Stimulated activated CD4-positive, alpha-beta T cell treated with anti-CD3 and anti-CD28 coated beads, Interleukin-1b, Interleukin-23, amount 100 ng/mL, for 1 hour (primary cell): ENCODE results near the gene GAMT.

ENCODE experiments used
- DNase-seq, 2 donors: peaks; one replicate each; pipeline ENCODE4 v3.0.0-alpha.2; 2020; ENCODE audit warnings: low read depth in 2 of 2

GAMT gene

GRCh38 chr19:1400281-1401137 is 833 bp downstream of the GAMT start:
- no peak for DNase-seq

- no peak for DNase-seq
These were observed 1.6 kb downstream of the GAMT start for GRCh38 chr19:1399745-1400144.

- DNase-seq, result no peak
These were observed 2.3 kb downstream of the GAMT start for GRCh38 chr19:1399079-1399478.

GRCh38 chr19:1397838-1398237 is 3.5 kb downstream of the GAMT start:
- no peak for DNase-seq

GRCh38 chr19:1396768-1397679 is 4.3 kb downstream of the GAMT start:
- DNase-seq, result no peak

GRCh38 chr19:1396019-1396767 is 5.1 kb downstream of the GAMT start:
- DNase-seq, result no peak

GRCh38 chr19:1395194-1396018 is 5.9 kb downstream of the GAMT start:
- no peak for DNase-seq

GRCh38 chr19:1394252-1395193 is 6.8 kb downstream of the GAMT start:
- no peak for DNase-seq

- no peak for DNase-seq
These were observed 7.5 kb downstream of the GAMT start for GRCh38 chr19:1393841-1394240.

- DNase-seq, result no peak
These were observed 8.3 kb downstream of the GAMT start for GRCh38 chr19:1392939-1393530.

- no peak for DNase-seq
These were observed 8.9 kb downstream of the GAMT start for GRCh38 chr19:1392407-1392806.

GRCh38 chr19:1390890-1391423 is 10.4 kb downstream of the GAMT start:
- DNase-seq, result no peak

GRCh38 chr19:1389033-1389940 is 12.1 kb downstream of the GAMT start:
- DNase-seq, result no peak

GRCh38 chr19:1388637-1389026 is 12.7 kb downstream of the GAMT start:
- DNase-seq, result no peak

GRCh38 chr19:1387684-1388636 is 13.4 kb downstream of the GAMT start:
- DNase-seq, result no peak

- DNase-seq, result no peak
These were observed 14.2 kb downstream of the GAMT start for GRCh38 chr19:1386945-1387683.
